PC-3 (cell line): Measurements from ENCODE around the gene MCM9. TPM values are rescaled to one million over a fixed set of nuclear protein-coding genes. Genes with fewer than 3 reads are reported as not detected.

Experiments used
- ATAC-seq: fragments of 200-7000 bp; cut with Tn5 transposase; 2 replicates; pipeline ENCODE4 v1.9.1; 2020; ENCODE audit warnings: mild to moderate bottlenecking, moderate library complexity
- BruUV-seq: library from RNA; stranded (reverse); fragments of 400-500 nt; replicated peaks from 2 replicates; lab custom pipeline; 2021; lab: Mats Ljungman, UMichigan
- CTCF ChIA-PET: fragments of 300-600 bp; sonication (Branson Sonifier 250); formaldehyde crosslinking; loops from one replicate; lab custom pipeline; 2022; ENCODE audit warnings: antibody characterized with exemption; lab: Charles Lee
- POLR2A ChIA-PET: fragments of 300-600 bp; sonication (Branson Sonifier 250); formaldehyde crosslinking; loops from one replicate; lab custom pipeline; 2022; ENCODE audit warnings: antibody characterized with exemption; ENCODE audit not compliant: unreplicated experiment; lab: Charles Lee
- DNase-seq: peaks from one replicate; pipeline ENCODE4 v3.0.0-alpha.2; 2015
- H2AFZ ChIP-seq: fragments of 300-600 bp; sonication (generic); 2 replicates; pipeline ENCODE4 v1.6.0; 2016; ENCODE audit warnings: antibody characterized with exemption, low read length
- H3F3A ChIP-seq: fragments of 300-600 bp; sonication (generic); one replicate; pipeline ENCODE4 v1.6.0; 2017; ENCODE audit warnings: antibody characterized with exemption, low read length, control low read depth, mild to moderate bottlenecking; ENCODE audit not compliant: unreplicated experiment
- H3K27ac ChIP-seq: fragments of 300-600 bp; sonication (generic); 2 replicates; pipeline ENCODE4 v1.5.1; 2016; ENCODE audit warnings: mild to moderate bottlenecking, low read length
- H3K27me3 ChIP-seq: fragments of 300-600 bp; sonication (generic); 2 replicates; pipeline ENCODE4 v1.6.1; 2016; ENCODE audit warnings: low read length, mixed read lengths
- H3K36me3 ChIP-seq: fragments of 300-600 bp; sonication (generic); 2 replicates; pipeline ENCODE4 v1.6.1; 2016; ENCODE audit warnings: low read depth, mixed run types, low read length, mixed read lengths
- H3K4me1 ChIP-seq: fragments of 300-600 bp; sonication (generic); 2 replicates; pipeline ENCODE4 v1.5.1; 2016; ENCODE audit warnings: low read length; ENCODE audit not compliant: insufficient read depth
- H3K4me2 ChIP-seq: fragments of 300-600 bp; sonication (generic); 2 replicates; pipeline ENCODE4 v1.6.0; 2016; ENCODE audit warnings: low read length
- H3K4me3 ChIP-seq: fragments of 300-600 bp; sonication (generic); 2 replicates; pipeline ENCODE4 v1.5.1; 2016; ENCODE audit warnings: mild to moderate bottlenecking, low read length, mixed read lengths
- H3K79me2 ChIP-seq: fragments of 300-600 bp; sonication (generic); 2 replicates; pipeline ENCODE4 v1.6.1; 2017; ENCODE audit warnings: low read length, mixed read lengths
- H3K9ac ChIP-seq: fragments of 300-600 bp; sonication (generic); 2 replicates; pipeline ENCODE4 v1.6.0; 2016; ENCODE audit warnings: mild to moderate bottlenecking, low read length
- H3K9me2 ChIP-seq: fragments of 300-600 bp; sonication (generic); replicated peaks from 2 replicates; pipeline ENCODE4 v1.6.1; 2016; ENCODE audit warnings: mixed run types, low read length, mixed read lengths
- H3K9me3 ChIP-seq: fragments of 300-600 bp; sonication (generic); 2 replicates; pipeline ENCODE4 v1.6.1; 2016; ENCODE audit warnings: low read length, mixed read lengths
- H4K20me1 ChIP-seq: fragments of 300-600 bp; sonication (generic); 2 replicates; pipeline ENCODE4 v1.6.1; 2016; ENCODE audit warnings: low read length, mixed read lengths
- EZH2 ChIP-seq: fragments of 300-600 bp; sonication (generic); IDR thresholded peaks from one replicate; pipeline ENCODE4 v1.6.1; 2017; ENCODE audit warnings: antibody characterized with exemption, mild to moderate bottlenecking, low read length; ENCODE audit not compliant: unreplicated experiment
- EZH2phosphoT487 ChIP-seq: fragments of 300-600 bp; sonication (generic); IDR thresholded peaks from 2 replicates; pipeline ENCODE4 v1.6.1; 2018; ENCODE audit warnings: mild to moderate bottlenecking, antibody characterized with exemption, low read length, borderline replicate concordance
- intact Hi-C: fragments of 100-400 bp; cut with micrococcal nuclease; formaldehyde crosslinking; loops from 2 replicates; pipeline ENCODE4 v1.9.0; 2023
- total RNA-seq: library from RNA; depleted of rRNA; stranded (reverse); fragments of >200 nt; gene quantifications from 2 replicates; pipeline ENCODE4 v1.2.3, GENCODE V29; 2014
- TF ChIP-seq, protein P1 (sequence below): fragments of 300-600 bp; sonication (generic); conservative IDR thresholded peaks from 2 replicates; pipeline ENCODE4 v1.5.1; 2017; ENCODE audit warnings: antibody characterized with exemption, low read depth, mild to moderate bottlenecking, low read length

MCM9 gene
- total RNA-seq, 1 experiment from 2014 or later = 5.8 TPM

DNA sequence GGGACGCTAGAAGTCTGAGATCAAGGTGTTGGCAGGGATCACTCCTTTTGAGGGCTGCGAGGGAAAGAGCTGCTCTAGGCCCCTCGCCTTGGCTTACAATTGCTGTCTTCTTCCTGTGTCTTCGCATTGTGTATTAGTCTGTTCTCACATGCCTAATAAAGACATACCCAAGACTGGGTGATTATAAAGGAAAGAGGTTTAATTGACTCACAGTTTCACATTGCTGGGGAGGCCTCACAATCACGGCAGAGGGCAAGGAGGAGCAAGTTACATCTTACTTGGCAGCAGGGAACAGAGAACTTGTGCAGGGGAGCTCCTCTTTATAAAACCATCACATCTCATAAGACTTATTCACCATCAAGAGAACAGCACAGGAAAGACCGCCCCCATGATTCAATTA is 143.5 kb downstream of the MCM9 start:
- Histone ChIP-seq H3K79me2 (no peaks in the 10 kb centered on the region), H3K27ac (no peak overlapping the region), H3K9ac (no peak overlapping the region), H4K20me1 (no peaks in the 10 kb centered on the region), H3F3A (no peaks in the 10 kb centered on the region), H3K9me3 (no peaks in the 10 kb centered on the region), H3K27me3 (no peaks in the 10 kb centered on the region), H3K36me3 (no peaks in the 10 kb centered on the region), H3K9me2 (no peaks in the 10 kb centered on the region), H3K4me1 (no peaks in the 10 kb centered on the region), H3K4me2 (no peak overlapping the region), H2AFZ (no peak overlapping the region), H3K4me3 (no peak overlapping the region)
- CTCF ChIA-PET = no interaction called here
- TF ChIP-seq, protein P1, sequence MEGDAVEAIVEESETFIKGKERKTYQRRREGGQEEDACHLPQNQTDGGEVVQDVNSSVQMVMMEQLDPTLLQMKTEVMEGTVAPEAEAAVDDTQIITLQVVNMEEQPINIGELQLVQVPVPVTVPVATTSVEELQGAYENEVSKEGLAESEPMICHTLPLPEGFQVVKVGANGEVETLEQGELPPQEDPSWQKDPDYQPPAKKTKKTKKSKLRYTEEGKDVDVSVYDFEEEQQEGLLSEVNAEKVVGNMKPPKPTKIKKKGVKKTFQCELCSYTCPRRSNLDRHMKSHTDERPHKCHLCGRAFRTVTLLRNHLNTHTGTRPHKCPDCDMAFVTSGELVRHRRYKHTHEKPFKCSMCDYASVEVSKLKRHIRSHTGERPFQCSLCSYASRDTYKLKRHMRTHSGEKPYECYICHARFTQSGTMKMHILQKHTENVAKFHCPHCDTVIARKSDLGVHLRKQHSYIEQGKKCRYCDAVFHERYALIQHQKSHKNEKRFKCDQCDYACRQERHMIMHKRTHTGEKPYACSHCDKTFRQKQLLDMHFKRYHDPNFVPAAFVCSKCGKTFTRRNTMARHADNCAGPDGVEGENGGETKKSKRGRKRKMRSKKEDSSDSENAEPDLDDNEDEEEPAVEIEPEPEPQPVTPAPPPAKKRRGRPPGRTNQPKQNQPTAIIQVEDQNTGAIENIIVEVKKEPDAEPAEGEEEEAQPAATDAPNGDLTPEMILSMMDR = no peak
- no peak for TF ChIP-seq EZH2
- no peak for TF ChIP-seq EZH2phosphoT487
- intact Hi-C loops = no loop called here
- ATAC-seq (no peak), DNase-seq (no peak)
- POLR2A ChIA-PET = no interaction called here
- no TSS peak for BruUV-seq

DNA sequence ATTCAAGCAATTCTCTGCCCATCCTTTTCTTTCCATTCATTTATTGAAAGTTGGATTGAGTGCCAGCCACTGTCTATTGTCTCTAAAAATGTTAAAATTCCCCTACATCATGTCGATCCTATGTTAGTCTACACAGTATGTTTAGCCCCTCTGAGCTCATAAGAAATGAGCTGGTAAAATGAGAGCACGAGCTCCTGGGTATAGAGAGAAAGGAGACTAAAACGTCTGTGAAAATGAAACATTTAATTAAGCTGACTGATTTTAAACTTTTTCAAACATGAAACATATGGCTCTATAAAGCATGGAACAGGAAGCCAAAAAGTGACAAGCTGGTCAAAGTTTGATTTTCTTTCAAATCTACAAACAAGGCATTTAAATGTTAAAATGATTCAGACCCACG is 145.0 kb downstream of the MCM9 start:
- ChIA-PET POLR2A (interaction anchor here (0.6 kb wide), 2 partner anchors 78 to 748 kb away, joined by 3 read pairs; no protein-coding TSS in a partner anchor), CTCF (no interaction called here)
- H3K79me2 ChIP-seq = no peaks in the 10 kb centered on the region
- no peaks in the 10 kb centered on the region for H3K9me3 ChIP-seq
- H3K4me1 ChIP-seq = peaks cover 3% of the 10 kb centered on the region
- H3K4me3 ChIP-seq = no peak overlapping the region
- no TSS peak for BruUV-seq
- H3K9me2 ChIP-seq = no peaks in the 10 kb centered on the region
- no peak overlapping the region for H3K27ac ChIP-seq
- no peak overlapping the region for H3K9ac ChIP-seq
- intact Hi-C loops = no loop called here
- no peaks in the 10 kb centered on the region for H3F3A ChIP-seq
- H3K4me2 ChIP-seq = no peak overlapping the region
- DNase-seq = no peak
- H3K36me3 ChIP-seq = no peaks in the 10 kb centered on the region
- H4K20me1 ChIP-seq = no peaks in the 10 kb centered on the region
- TF ChIP-seq EZH2 (no peak), EZH2phosphoT487 (no peak)
- TF ChIP-seq, protein P1 = no peak
- H3K27me3 ChIP-seq = no peaks in the 10 kb centered on the region
- no peak for ATAC-seq
- no peak overlapping the region for H2AFZ ChIP-seq

DNA sequence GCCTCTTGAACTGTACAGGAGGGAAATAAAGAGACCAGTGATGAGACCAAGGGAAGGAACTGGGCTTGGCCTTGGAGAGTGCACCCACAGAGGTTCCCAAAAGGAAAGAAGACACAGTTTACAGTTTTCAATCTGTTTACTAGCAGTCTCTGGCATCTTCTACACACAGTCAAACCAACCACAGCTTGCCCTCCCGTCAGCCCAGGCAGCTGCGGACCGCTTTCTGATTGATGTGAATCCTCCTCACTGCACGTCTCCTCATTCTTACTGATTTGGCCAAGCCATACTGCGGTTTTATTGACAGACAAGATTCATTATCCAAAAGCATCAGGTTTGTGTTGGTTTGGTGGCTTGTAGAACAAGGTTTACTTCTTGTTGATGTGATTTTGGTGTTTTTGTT is 145.5 kb downstream of the MCM9 start:
- CTCF ChIA-PET = no interaction called here
- Histone ChIP-seq H3K4me3 (no peak overlapping the region), H3K27ac (no peak overlapping the region), H3K9me2 (no peaks in the 10 kb centered on the region), H3K9me3 (no peaks in the 10 kb centered on the region), H3K4me1 (peaks cover 8% of the 10 kb centered on the region), H3K9ac (no peak overlapping the region), H2AFZ (no peak overlapping the region), H3F3A (no peaks in the 10 kb centered on the region), H3K4me2 (no peak overlapping the region), H3K27me3 (no peaks in the 10 kb centered on the region), H3K79me2 (no peaks in the 10 kb centered on the region), H3K36me3 (no peaks in the 10 kb centered on the region), H4K20me1 (no peaks in the 10 kb centered on the region)
- ATAC-seq (no peak), DNase-seq (no peak)
- TF ChIP-seq EZH2phosphoT487 (no peak), EZH2 (no peak)
- TF ChIP-seq, protein P1 = no peak
- intact Hi-C loops = no loop called here
- no TSS peak for BruUV-seq
- POLR2A ChIA-PET = interaction anchor here (0.6 kb wide), 1 partner anchor 747 kb away, joined by 3 read pairs; no protein-coding TSS in a partner anchor
